Heart left ventricle (tissue), 16 donors: ENCODE data around the gene SLC26A8. TPM values are rescaled to one million over a fixed set of nuclear protein-coding genes. Genes with fewer than 3 reads are reported as not detected.

Experiments
- ATAC-seq, 4 donors: fragments of 200-7000 bp; cut with Tn5 transposase; one replicate each; pipeline ENCODE4 v1.9.1; 2020 to 2022; ENCODE audit warnings: moderate library complexity in 4 of 4, mild to moderate bottlenecking in 3 of 4, moderate number of reproducible peaks in 1 of 4
- DNase-seq, 5 donors: peaks; one replicate each; pipeline ENCODE4 v3.0.0-alpha.2; 2020
- H3K27ac ChIP-seq, 12 donors: fragments of 200-600 bp; sonication (generic) in 4 of 12; one replicate each; pipeline versions ENCODE4 v1.5.0 to v1.8.0; 2016 to 2022; ENCODE audit warnings: mild to moderate bottlenecking in 2 of 12
- H3K27me3 ChIP-seq, 9 donors: fragments of 200-600 bp; sonication (generic) in 2 of 9; one replicate each; pipeline versions ENCODE4 v1.5.1 to v1.8.0; 2016 to 2022; ENCODE audit warnings: mild to moderate bottlenecking in 3 of 9
- H3K36me3 ChIP-seq, 9 donors: fragments of 200-600 bp; sonication (generic) in 2 of 9; one replicate each; pipeline versions ENCODE4 v1.5.0 to v1.8.0; 2018 to 2022; ENCODE audit warnings: mild to moderate bottlenecking in 2 of 9
- H3K4me1 ChIP-seq, 12 donors: fragments of 200-600 bp; sonication (generic) in 4 of 12; one replicate each; pipeline versions ENCODE4 v1.5.0 to v1.8.0; 2016 to 2022; ENCODE audit warnings: mild to moderate bottlenecking in 3 of 12
- H3K4me3 ChIP-seq, 12 donors: fragments of 200-600 bp; sonication (generic) in 4 of 12; one replicate each; pipeline versions ENCODE4 v1.5.0 to v1.8.0; 2017 to 2022; ENCODE audit warnings: mild to moderate bottlenecking in 9 of 12, moderate library complexity in 4 of 12
- H3K9me3 ChIP-seq, 12 donors: fragments of 200-600 bp; sonication (generic) in 4 of 12; one replicate each; pipeline versions ENCODE4 v1.5.0 to v1.8.0; 2016 to 2022; ENCODE audit warnings: mild to moderate bottlenecking in 1 of 12
- POLR2A ChIP-seq, 2 donors: fragments of 450-650 bp; IDR thresholded peaks; one replicate each; pipeline ENCODE4 v1.6.1; 2017; ENCODE audit warnings: antibody characterized with exemption in 2 of 2, mild to moderate bottlenecking in 2 of 2, moderate library complexity in 2 of 2
- WGBS, 4 donors: extraction: QIAGEN DNeasy Blood & Tissue Kit in 2 of 4; methylation state at CpG; one replicate each; pipeline versions ENCODE4 v1.1.5 to v1.1.7; 2013 to 2018; 5-methylcytosine and 5-hydroxymethylcytosine counted together
- intact Hi-C, 10 donors: fragments of 100-400 bp; cut with DNase I; formaldehyde crosslinking; loops; one replicate each; pipeline versions ENCODE4 v1.11.1 to v1.14.2; 2022
- polyA plus RNA-seq, 2 donors: library from polyadenylated mRNA; stranded (reverse); fragments of 200-250 nt; gene quantifications; one replicate each; pipeline ENCODE4 v1.2.3, GENCODE V29; 2013
- total RNA-seq, 9 donors: library from RNA; depleted of rRNA in 2 of 9; stranded (reverse); fragments of >200 nt in 2 of 9; fragmentation: NEBNext Ultra II Directional in 3 of 9; extraction: Animal tissue kit (Norgen Biotek cat#: 25700) in 3 of 9; gene quantifications; one replicate each; pipeline versions ENCODE4 v1.1.0 to v1.2.4, GENCODE V29; 2016 to 2023
- TF ChIP-seq, protein P1 (sequence below), 12 donors: fragments of 200-600 bp; sonication (generic) in 4 of 12; IDR thresholded peaks; one replicate each; pipeline versions ENCODE4 v1.5.0 to v1.8.0; 2018 to 2022; ENCODE audit warnings: antibody characterized with exemption in 12 of 12, mild to moderate bottlenecking in 5 of 12
- donor health status: ischemic (EF 13 %, LVEDD 7.1; RV severe dilation, severe dysfunction).
- donor health status: healthy with polysubstance abuse.
- donor health status: DM: no; HTN: yes; CAD: no.
- donor health status: DM: no; HTN: no; CAD: no.
- donor health status: ischemic (EF 25% LVEDD 6.9; RV normal size, moderate dysfunction).
- donor health status: ischemic (EF 25% LVEDD 5.7; RV mildly dilated, moderate dysfunction).
- donor health status: healthy.
- donor health status: DM: yes; HTN: yes; CAD: no.
- donor health status: ischemic (EF 35%, LVEDD 5.7; RV mildly dilated, moderate dysfunction).
- donor health status: nonischemic (EF 11% LVEDD 7.7; RV severe dilation, severe dysfunction).
- donor health status: DM: yes; HTN: yes; CAD: no.
- donor health status: PGD.
- donor health status: ischemic (EF 29% LVEDD 5.4; RV normal size, mild dysfunction).
- donor health status: nonischemic (EF 23%, LVEDD 6.1; RV moderate dilation, normal function).

Gene SLC26A8
- total and polyA plus RNA-seq, 11 donors: 0.08 to 0.36 (median 0.29) TPM; not detected in 6

DNA sequence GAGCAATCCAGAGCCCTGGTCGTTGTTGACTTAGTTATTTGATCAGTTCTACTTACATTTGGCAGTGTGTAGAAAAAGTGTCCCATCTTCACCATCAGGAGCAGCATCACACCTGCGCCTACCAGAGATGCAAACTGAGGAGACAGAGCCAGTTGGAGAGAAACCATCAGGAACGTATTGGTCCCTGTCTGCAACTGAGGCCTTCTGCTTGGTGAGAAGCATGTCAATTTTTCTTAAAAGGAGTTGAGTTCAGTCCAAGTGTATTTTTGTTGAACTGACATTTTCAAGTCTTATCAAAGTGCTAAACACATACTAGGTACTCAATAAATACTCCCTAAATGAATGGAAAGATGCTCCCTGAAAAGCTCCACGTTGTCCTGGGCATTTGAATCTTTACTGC, 55.6 kb downstream of the SLC26A8 start:
- intact Hi-C loops: no loop called here
- TF ChIP-seq, protein P1, sequence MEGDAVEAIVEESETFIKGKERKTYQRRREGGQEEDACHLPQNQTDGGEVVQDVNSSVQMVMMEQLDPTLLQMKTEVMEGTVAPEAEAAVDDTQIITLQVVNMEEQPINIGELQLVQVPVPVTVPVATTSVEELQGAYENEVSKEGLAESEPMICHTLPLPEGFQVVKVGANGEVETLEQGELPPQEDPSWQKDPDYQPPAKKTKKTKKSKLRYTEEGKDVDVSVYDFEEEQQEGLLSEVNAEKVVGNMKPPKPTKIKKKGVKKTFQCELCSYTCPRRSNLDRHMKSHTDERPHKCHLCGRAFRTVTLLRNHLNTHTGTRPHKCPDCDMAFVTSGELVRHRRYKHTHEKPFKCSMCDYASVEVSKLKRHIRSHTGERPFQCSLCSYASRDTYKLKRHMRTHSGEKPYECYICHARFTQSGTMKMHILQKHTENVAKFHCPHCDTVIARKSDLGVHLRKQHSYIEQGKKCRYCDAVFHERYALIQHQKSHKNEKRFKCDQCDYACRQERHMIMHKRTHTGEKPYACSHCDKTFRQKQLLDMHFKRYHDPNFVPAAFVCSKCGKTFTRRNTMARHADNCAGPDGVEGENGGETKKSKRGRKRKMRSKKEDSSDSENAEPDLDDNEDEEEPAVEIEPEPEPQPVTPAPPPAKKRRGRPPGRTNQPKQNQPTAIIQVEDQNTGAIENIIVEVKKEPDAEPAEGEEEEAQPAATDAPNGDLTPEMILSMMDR (IDR thresholded peaks at IDR 0.05): no peak
- no peak for TF ChIP-seq POLR2A (IDR thresholded peaks at IDR 0.05)
- Histone ChIP-seq H3K27ac (no peak overlapping the region), H3K27me3 (no peaks in the 10 kb centered on the region), H3K4me1 (peaks cover 0 to 5% (median 0%) of the 10 kb centered on the region in 12 donors), H3K4me3 (no peak overlapping the region), H3K9me3 (no peaks in the 10 kb centered on the region), H3K36me3 (no peaks in the 10 kb centered on the region)
- DNase-seq (no peak), ATAC-seq (no peak)
- 88 to 96% (median 89%) methylated on average over 4 of the region's 4 CpGs for WGBS, 4 donors

DNA sequence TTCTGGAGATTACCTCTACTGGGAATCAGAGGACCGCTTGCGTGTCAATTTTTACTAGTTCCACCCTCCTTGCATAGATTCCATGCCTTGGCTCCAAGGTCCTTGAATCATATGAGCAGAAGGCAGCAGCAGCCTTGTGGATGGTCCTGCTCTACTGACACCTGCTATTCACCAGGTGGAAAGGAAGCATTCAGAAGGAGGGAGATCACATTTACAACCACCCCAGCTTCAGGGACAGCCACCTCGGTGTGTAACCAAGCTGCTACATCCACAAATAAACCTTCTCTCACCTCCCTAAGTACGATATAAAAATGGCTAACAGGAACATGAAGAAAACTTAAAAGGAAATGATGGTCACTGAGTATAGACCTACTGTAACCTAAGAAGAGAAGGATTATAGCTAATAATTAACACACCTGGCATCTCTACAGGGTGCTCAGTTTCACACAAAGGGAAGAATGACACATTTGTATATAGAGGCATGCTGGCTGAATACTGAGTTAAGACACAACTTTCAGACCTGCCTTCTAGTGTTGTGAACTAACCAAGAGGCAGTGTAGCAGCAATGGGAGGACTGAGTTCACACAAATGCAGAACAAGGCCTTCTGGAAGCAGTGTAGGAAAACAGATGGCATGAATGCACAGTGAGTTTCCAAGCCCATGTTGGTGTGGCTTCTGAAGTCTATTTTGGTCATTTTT, 57.2 kb downstream of the SLC26A8 start:
- DNase-seq (no peak), ATAC-seq (no peak)
- Histone ChIP-seq H3K36me3 (no peaks in the 10 kb centered on the region), H3K4me3 (no peak overlapping the region), H3K9me3 (no peaks in the 10 kb centered on the region), H3K27ac (no peak overlapping the region), H3K4me1 (no peaks in the 10 kb centered on the region), H3K27me3 (peaks cover 0 to 6% (median 0%) of the 10 kb centered on the region in 9 donors)
- no peak for TF ChIP-seq POLR2A (IDR thresholded peaks at IDR 0.05)
- TF ChIP-seq, protein P1 (IDR thresholded peaks at IDR 0.05): no peak
- intact Hi-C loops: no loop called here
- 81 to 87% (median 84%) methylated on average over 4 of the region's 4 CpGs for WGBS, 4 donors

DNA sequence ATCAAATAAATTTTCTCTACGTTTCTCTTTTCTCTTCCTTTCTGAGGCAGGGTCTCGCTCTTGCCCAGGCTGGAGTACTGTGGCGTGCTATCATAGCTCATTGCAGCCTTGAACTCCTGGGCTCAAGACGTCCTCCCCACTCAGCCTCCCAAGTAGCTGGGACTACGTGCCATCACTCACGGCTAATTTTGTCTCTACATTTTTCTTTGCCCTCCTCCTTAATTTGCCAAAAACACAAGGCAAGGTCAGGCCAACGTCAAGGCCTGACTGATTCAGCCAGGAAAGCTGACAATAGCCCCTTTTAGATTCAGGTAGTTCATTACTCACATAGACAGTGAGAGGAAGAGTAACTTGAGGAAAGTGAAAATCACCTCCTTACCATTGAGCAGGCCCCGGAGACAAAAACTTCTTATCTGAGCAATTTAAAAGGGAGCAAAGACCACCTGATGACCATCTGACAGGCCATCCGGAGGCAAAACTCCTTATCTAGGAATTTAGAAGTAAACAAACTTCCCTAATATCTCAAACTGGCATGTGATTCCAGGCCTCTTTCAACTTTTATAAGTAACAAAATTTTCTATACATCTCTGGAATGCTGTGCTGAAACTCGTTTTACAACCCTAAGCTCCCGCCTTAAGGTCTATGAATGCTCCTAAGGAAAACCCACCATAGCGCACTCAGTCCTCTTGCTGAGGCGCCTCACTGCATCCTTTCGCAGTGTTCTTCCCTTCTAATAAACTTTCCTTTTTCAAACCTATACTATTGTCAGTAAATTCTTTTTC, 61.5 kb downstream of the SLC26A8 start:
- intact Hi-C loops: no loop called here
- Histone ChIP-seq H3K36me3 (no peaks in the 10 kb centered on the region), H3K4me1 (no peaks in the 10 kb centered on the region), H3K27ac (no peak overlapping the region), H3K4me3 (no peak overlapping the region), H3K9me3 (no peaks in the 10 kb centered on the region), H3K27me3 (peaks cover 0 to 20% (median 0%) of the 10 kb centered on the region in 9 donors)
- ATAC-seq (no peak), DNase-seq (no peak)
- TF ChIP-seq POLR2A (IDR thresholded peaks at IDR 0.05): no peak
- TF ChIP-seq, protein P1 (IDR thresholded peaks at IDR 0.05): no peak
- WGBS, 4 donors: 73 to 77% (median 76%) methylated on average over 14 of the region's 14 CpGs

DNA sequence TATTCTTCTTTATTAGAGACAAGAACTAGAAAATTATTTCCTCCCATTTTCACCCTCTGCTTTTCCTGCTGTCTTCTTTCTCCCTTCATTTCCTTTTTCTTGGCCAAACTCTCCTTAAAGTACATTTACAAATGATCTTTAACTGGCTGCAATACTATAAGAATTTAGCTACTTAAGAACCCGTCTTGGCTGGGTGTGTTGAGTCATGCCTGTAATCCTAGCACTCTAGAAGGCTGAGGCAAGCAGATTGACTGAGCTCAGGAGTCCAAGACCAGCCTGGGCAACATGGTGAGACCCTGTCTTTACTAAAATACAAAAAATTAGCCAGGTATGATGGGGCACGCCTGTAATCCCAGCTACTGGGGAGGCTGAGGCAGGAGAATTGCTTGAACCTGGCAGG, 64.3 kb downstream of the SLC26A8 start:
- no peaks in the 10 kb centered on the region for H3K4me1 ChIP-seq
- 79 to 92% (median 82%) methylated on average over 2 of the region's 2 CpGs for WGBS, 4 donors
- H3K27ac ChIP-seq: no peak overlapping the region
- intact Hi-C loops: no loop called here
- TF ChIP-seq POLR2A (IDR thresholded peaks at IDR 0.05): no peak
- TF ChIP-seq, protein P1 (IDR thresholded peaks at IDR 0.05): no peak
- no peaks in the 10 kb centered on the region for H3K9me3 ChIP-seq
- peaks cover 0 to 21% (median 0%) of the 10 kb centered on the region in 9 donors for H3K27me3 ChIP-seq
- H3K36me3 ChIP-seq: no peaks in the 10 kb centered on the region
- ATAC-seq (no peak), DNase-seq (no peak)
- H3K4me3 ChIP-seq: no peak overlapping the region
